ENCODE data around the gene HTRA2.

Gene HTRA2

GRCh38 chr2:74507145-74507925 lies 22.4 kb upstream of the HTRA2 start, which contains the start of gene PCGF1:
Gene PCGF1, minus strand, starts transcription at chr2:74507695. Its CDS starts 27 bp downstream, at chr2:74507668.
- DNase-seq (ENCODE audit: insufficient read length, low spot score) (peak; percentile 94), FAIRE-seq (peak; percentile 93)
- TF ChIP-seq POU2F2 (IDR thresholded peaks at IDR 0.05; ENCODE audit: low read depth, low read length) (no peak), POLR2A (IDR thresholded peaks at IDR 0.05; ENCODE audit: low read depth, low read length) (peak; percentile 91), TAF1 (IDR thresholded peaks at IDR 0.05; ENCODE audit: low read depth, low read length) (peak; percentile 91), POLR2AphosphoS5 (IDR thresholded peaks at IDR 0.05; ENCODE audit: low read depth, low read length) (peak; percentile 80; the same call in 1 of the 2 replicates)

- DNase-seq (ENCODE audit: insufficient read length, low spot score) (no peak), FAIRE-seq (no peak)
- TF ChIP-seq POLR2AphosphoS5 (IDR thresholded peaks at IDR 0.05; ENCODE audit: low read depth, low read length), result no peak
- no peak for TF ChIP-seq POU2F2 (IDR thresholded peaks at IDR 0.05; ENCODE audit: low read depth, low read length)
- no peak for TF ChIP-seq TAF1 (IDR thresholded peaks at IDR 0.05; ENCODE audit: low read depth, low read length)
- TF ChIP-seq PAX5 (IDR thresholded peaks at IDR 0.05; ENCODE audit: insufficient read depth, low read length, severe bottlenecking), result no peak
- TF ChIP-seq POLR2A (IDR thresholded peaks at IDR 0.05; ENCODE audit: low read depth, low read length), result no peak
- TF ChIP-seq SPI1 (IDR thresholded peaks at IDR 0.05; ENCODE audit: low read depth, low read length), result no peak
Measured at GRCh38 chr2:74507926-74508520, 21.7 kb upstream of the HTRA2 start.

DNA sequence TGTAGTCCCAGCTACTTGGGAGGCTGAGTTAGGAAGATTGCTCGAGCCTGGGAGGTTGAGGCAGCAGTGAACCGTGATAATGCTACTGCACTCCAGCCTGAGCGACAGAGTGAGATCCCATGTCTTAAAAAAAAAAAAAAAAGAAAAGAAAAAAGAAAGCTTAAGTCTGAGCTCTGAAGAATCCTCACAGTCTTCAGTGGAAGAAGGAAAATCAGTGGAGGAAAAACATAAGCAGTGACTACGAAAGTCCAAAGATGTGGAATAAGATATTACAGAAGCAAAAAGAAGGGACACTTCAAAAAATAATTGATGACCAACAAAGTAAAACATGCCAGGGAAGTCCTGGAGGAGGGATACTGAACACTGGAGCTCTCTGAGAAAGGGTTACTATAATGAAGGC lies 19.5 kb upstream of the HTRA2 start:
- FAIRE-seq, result no peak
- TF ChIP-seq POLR2AphosphoS5 (IDR thresholded peaks at IDR 0.05; ENCODE audit: low read depth, low read length), result no peak
- no peak for TF ChIP-seq SPI1 (IDR thresholded peaks at IDR 0.05; ENCODE audit: low read depth, low read length)
- TF ChIP-seq POLR2A (IDR thresholded peaks at IDR 0.05; ENCODE audit: low read depth, low read length), result no peak
- TF ChIP-seq POU2F2 (IDR thresholded peaks at IDR 0.05; ENCODE audit: low read depth, low read length), result no peak
- TF ChIP-seq PAX5 (IDR thresholded peaks at IDR 0.05; ENCODE audit: insufficient read depth, low read length, severe bottlenecking), result no peak
- TF ChIP-seq TAF1 (IDR thresholded peaks at IDR 0.05; ENCODE audit: low read depth, low read length), result no peak
- no peak for DNase-seq (ENCODE audit: insufficient read length, low spot score)

- FAIRE-seq, result no peak
- no peak for DNase-seq (ENCODE audit: insufficient read length, low spot score)
- TF ChIP-seq PAX5 (IDR thresholded peaks at IDR 0.05; ENCODE audit: insufficient read depth, low read length, severe bottlenecking) (no peak), POU2F2 (IDR thresholded peaks at IDR 0.05; ENCODE audit: low read depth, low read length) (no peak), POLR2A (IDR thresholded peaks at IDR 0.05; ENCODE audit: low read depth, low read length) (no peak), TAF1 (IDR thresholded peaks at IDR 0.05; ENCODE audit: low read depth, low read length) (no peak), SPI1 (IDR thresholded peaks at IDR 0.05; ENCODE audit: low read depth, low read length) (no peak), POLR2AphosphoS5 (IDR thresholded peaks at IDR 0.05; ENCODE audit: low read depth, low read length) (no peak)
Measured at GRCh38 chr2:74511104-74511989, 18.4 kb upstream of the HTRA2 start.

DNA sequence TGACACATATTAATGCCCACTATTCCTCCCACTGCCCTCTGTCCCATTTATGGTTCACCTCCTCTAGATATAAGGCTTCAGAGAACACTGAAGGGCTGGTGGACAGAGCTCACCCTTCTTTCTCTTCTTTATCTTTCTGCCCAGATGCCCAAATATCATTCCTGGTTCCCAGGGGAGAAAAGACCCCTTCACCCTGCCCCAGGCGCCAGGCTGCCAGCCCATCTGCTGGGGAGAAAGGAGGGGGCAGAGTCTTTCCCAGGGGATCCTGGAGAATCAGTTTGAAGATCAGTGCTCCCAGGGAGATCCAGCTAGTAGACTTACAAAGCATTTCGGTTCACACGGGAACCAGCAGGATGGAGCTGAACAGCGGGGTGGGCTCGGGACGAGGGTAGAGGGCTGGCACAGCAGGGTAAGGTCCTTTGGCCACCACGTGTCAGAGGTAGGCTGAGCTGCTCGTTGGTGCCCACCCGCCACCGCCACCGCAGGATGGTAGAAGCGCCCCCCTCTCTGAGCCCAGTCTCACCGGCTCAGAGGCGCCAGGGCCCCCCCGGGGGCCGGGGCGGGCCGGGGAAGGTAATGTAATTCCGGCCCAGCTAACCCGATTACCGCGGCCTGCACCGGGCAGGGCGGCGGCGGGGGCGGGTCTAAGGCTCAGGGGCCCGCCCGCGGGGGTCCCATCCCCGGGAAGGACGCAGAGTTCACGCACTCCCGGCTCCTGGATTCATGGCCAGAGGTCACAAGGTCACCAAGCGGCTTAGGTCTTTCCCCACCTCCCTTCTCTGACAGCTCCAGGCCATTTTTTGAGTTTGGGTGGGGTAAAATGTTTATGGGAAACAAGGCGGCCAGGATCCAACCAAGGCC lies 16.8 kb upstream of the HTRA2 start:
- no peak for FAIRE-seq
- DNase-seq (ENCODE audit: insufficient read length, low spot score), result no peak
- TF ChIP-seq POLR2AphosphoS5 (IDR thresholded peaks at IDR 0.05; ENCODE audit: low read depth, low read length) (no peak), POLR2A (IDR thresholded peaks at IDR 0.05; ENCODE audit: low read depth, low read length) (no peak), SPI1 (IDR thresholded peaks at IDR 0.05; ENCODE audit: low read depth, low read length) (no peak), PAX5 (IDR thresholded peaks at IDR 0.05; ENCODE audit: insufficient read depth, low read length, severe bottlenecking) (no peak), TAF1 (IDR thresholded peaks at IDR 0.05; ENCODE audit: low read depth, low read length) (no peak), POU2F2 (IDR thresholded peaks at IDR 0.05; ENCODE audit: low read depth, low read length) (no peak)

- TF ChIP-seq POU2F2 (IDR thresholded peaks at IDR 0.05; ENCODE audit: low read depth, low read length) (no peak), SPI1 (IDR thresholded peaks at IDR 0.05; ENCODE audit: low read depth, low read length) (no peak)
- DNase-seq (ENCODE audit: insufficient read length, low spot score) (no peak), FAIRE-seq (no peak)
Measured at GRCh38 chr2:74513605-74514367, 15.9 kb upstream of the HTRA2 start.

DNA sequence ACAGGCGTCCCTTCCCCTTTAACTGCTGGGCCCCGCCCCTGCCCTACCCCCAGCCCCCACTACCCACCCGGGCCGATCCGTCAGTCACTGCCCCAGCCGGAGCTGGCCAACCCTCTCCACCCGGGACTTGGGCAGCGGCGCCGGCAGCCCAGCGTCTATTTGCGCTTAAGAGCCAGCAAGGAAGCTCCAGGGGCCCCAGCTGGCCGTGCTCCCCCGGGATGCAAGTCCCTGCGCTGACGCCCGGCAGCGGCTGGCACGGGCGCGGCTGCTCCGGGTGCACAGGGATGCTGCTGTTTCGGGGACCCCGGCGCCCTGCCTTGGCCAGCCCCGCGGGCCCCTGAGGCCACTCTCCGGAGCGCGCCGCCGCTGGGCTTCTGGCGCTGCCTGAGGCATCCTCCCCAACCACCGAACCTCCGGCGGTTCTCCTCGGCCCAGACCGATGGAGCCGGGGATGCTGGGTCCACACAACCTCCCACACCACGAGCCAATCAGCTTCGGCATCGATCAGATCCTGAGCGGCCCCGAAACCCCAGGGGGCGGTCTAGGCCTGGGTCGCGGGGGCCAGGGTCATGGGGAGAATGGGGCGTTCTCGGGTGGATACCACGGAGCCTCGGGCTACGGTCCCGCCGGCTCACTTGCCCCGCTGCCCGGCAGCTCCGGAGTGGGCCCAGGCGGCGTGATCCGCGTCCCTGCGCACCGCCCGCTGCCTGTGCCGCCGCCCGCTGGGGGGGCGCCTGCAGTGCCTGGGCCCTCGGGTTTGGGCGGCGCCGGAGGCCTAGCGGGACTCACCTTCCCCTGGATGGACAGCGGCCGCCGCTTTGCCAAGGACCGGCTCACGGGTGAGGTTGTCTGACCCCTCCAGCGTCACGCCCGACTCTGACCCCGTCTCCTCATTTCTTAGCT lies 15.1 kb upstream of the HTRA2 start, which contains the start of gene TLX2:
Gene TLX2, plus strand, starts transcription at position 83 of the 903 bp plus-strand sequence. Its CDS starts 357 bp downstream, at position 440.
- TF ChIP-seq POU2F2 (IDR thresholded peaks at IDR 0.05; ENCODE audit: low read depth, low read length) (no peak), PAX5 (IDR thresholded peaks at IDR 0.05; ENCODE audit: insufficient read depth, low read length, severe bottlenecking) (no peak)
- DNase-seq (ENCODE audit: insufficient read length, low spot score) (no peak), FAIRE-seq (peak; percentile 9)
